CMK (cell line): ENCODE measurements around the gene CNMD.
"Not testable (repeated sequence)": the region's sequence is repeated elsewhere in the genome, so short reads cannot be mapped to it uniquely, and the experiment has no call there.

ENCODE experiments used
- DNase-seq: peaks from one replicate; pipeline ENCODE4 v3.0.0-alpha.2; 2010; ENCODE audit warnings: low read depth

CNMD gene

GRCh38 chr13:52743988-52744387 lies 4.4 kb upstream of the CNMD start:
- no peak for DNase-seq

DNA sequence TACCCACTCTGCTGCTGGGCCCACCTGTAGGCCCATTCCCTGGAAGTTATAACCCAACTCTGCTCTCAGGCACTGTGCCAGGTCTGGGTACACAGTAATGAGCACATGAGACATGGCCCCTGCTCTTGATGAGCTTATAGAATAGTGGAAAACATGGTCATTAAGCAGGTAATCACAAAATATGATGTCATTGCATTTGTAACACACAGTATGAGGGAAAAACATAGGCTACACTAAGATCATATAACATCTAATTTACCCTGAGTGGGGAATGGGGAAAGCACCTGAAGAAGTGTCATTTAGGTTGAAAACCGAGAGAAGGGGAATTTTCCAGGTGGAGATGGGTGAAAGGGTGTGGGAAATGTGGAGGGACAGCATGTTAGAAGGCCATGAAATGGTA lies 3.9 kb upstream of the CNMD start:
- no peak for DNase-seq

- no peak for DNase-seq
Measured at GRCh38 chr13:52738719-52739467, 727 bp downstream of the CNMD start.

- DNase-seq: no peak
Measured at GRCh38 chr13:52737965-52738364, 1.7 kb downstream of the CNMD start.

DNA sequence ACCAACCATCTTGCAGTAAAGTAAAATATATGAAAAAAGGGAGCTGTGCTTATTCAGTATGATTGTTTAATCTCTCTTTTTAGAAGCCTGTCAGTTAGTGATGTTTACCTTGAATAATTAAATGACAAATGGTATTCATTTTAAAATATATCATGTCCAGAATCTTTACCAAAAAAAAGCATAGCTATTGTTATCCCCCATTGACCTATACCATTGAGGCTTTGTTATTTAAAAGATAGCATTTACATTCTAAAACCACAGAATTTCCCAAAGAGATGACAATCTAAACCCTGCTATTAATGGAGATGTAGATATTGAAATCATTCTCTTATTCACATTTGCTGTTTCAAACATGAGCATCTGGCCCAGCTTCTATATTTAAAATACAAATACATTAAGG lies 2.2 kb downstream of the CNMD start:
- no peak for DNase-seq

DNA sequence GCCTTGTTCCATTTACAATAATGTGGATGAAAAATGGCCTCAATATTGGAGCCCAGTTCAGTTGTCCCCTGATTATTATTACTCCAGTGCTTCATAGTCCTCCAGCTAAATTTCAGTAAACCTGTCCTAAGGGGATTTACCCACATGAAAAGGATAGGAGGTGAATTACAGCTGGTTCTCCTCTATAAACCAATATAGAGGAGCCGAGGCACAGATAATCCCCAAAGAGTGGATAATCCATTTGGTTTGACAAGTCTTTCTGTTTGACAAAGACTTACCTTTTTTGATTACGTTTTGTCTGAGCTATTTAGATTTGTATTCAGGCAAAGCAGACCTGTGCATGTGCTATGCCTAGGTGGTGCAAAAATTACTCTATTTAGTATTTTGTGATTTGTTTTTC lies 2.7 kb downstream of the CNMD start:
- no peak for DNase-seq

DNA sequence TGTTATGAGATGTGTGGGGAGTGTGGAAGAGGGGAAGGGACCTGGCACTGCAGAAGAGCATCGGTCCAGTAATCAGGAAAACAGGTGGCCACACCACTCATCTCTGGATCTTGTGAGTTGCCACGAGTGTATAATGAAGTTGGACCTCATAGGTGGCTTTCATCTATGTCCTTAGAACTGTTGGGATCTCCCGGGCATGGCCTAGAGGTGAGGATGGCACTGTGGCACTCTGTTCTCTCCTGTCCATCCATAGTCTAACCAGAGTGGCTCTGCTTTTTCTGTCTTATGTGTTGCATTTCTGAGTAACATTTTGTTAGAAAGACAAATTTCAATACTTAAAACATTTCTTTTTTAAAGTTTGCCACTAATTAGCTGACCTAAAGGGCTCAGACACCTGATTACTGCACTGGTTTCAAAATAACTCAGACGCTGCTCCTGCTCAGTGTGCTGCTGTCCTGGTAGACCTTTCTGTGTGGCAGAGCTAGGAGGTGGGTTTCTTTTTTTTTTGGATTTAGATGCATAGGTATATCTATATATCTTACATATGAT lies 5.5 kb downstream of the CNMD start:
- no peak for DNase-seq

DNA sequence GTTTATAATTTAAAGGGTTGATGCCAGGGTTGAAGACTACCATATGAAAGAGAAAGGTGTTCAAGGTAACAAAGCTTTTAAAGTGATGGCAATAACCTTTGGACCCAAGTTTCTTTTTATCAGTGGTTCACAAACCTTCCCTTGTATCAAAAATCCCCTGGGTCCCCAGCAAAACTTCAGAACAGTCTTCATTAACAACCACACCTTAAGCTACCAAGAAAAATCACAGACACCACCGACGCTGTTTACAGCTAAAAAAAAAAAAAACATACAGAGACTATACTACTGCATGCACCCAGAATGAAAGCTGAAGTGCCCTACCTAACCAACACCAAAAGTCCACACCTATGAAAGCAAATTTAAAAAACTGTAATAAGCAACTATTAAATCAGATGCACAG lies 13.4 kb downstream of the CNMD start:
- no peak for DNase-seq

DNA sequence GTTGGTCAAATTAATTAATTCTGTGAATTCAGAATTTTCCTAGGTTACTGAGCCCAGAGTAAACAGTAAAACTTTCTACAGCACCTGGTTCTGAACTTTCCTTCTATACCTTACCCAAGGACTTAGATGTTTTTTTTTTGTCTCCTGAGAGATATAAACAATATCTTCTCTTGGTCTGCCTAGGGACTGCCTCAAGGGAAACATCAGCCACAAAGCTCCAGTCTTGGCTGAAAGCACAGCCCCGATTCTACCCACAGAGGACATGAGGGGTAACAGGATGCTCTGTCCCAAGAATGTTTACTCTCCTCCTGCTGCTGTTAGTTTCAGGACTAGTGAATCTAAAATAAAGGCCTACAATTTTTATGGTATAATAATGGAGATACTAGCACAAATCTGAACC lies 14.3 kb downstream of the CNMD start:
- DNase-seq: no peak

- no peak for DNase-seq
Measured at GRCh38 chr13:52723181-52723580, 16.4 kb downstream of the CNMD start.

DNA sequence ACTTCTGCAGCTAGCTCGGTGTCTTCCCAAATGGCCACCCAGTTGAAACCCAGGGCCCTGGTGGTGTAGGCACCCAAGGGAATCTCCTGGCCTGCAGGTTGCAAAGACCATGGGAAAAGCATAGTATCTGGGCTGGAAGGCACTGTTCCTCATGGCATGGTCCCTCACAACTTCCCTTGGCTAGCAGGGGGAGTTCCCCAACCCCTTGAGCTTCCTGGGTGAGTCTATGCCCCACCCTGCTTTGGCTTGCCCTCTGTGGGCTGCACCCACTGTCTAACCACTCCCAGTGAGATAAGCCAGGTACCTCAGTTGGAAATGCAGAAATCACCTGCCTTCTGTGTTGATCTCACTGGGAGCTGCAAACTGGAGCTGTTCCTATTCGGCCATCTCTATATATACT lies 18.3 kb downstream of the CNMD start:
- DNase-seq: not testable (repeated sequence)

GRCh38 chr13:52720904-52721303 lies 18.7 kb downstream of the CNMD start:
- peak; percentile 8 for DNase-seq

- DNase-seq: no peak
Measured at GRCh38 chr13:52713894-52714293, 25.7 kb downstream of the CNMD start.

- DNase-seq: no peak
Measured at GRCh38 chr13:52712385-52712784, 27.2 kb downstream of the CNMD start.

- DNase-seq: no peak
Measured at GRCh38 chr13:52711286-52711685, 28.3 kb downstream of the CNMD start.

GRCh38 chr13:52708266-52708665 lies 31.4 kb downstream of the CNMD start:
- DNase-seq: not testable (repeated sequence)

- DNase-seq: no peak
Measured at GRCh38 chr13:52707375-52707774, 32.2 kb downstream of the CNMD start.

DNA sequence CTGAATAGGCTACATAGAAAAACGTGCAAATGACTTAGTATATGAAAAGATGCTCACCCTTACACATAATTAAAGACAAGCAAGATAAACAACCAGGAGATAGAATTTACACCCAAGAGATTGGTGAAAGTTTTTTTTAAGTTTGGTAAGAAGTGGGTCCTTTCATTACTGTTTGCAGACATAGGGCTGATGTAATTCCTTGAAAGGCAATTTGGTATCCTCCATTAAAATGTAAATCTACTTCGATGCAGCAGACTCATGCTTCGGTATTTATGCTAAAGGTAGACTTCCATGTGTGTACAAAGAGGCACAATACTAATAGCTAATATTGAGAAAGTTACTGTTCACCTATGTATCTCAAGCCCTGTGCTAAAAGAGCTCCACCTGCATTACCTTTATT lies 33.5 kb downstream of the CNMD start:
- no peak for DNase-seq

DNA sequence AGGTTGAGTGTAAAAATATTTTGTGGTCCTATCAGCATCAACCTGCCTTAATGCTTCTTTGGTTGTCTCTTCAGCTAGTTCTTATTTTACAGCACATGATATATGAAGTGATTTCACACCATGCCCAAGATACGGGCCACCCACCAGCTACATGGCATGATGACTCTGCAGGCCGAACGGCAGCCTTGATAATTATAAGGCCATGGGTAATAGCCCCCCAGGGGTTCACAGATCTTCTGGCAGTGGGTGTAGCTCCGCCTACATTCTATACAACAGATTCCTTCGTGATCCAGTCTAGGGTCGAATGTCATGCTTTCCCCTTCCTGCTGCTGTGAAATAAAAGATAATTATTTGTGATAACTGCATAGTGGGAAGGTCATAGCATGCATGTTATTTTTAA lies 36.1 kb downstream of the CNMD start:
- no peak for DNase-seq

- no peak for DNase-seq
Measured at GRCh38 chr13:52701728-52702465, 37.7 kb downstream of the CNMD start.

DNA sequence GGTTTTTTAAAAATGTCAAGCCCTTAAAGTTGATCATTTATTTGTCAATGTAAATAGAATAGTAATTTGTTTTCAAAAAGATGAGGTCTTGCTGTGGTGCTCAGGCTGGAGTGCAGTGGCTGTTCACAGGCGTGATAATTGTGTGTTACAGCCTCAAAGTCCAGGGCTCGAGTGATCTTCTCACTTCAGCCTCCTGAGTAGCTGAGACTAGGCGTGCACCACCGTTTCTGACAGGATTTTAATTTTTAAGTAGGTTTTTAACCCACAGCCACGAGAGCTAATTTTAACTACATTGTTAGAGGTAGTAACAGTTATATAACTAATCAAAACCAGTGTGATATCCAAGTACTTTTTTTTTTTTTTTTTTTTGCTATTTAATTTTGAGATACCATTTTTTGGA lies 43.1 kb downstream of the CNMD start:
- DNase-seq: no peak

DNA sequence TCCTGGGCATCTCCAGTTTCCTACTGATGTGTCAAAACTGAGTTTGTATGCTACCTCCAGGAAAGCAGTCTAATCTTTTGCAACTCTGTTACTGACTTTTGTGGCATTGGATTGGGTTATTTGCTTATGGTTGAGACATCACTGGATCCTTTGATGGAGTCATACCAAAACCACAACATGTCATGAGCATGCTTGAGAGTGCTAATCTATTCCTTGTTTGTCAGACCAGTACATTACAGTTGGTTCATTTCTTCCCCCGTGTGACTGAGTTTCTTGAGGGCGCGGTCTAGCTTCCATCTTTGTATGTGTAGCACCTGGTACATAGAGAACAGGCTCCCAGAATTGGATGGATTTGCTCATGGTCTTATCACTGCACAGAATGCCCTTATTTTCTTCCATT lies 43.8 kb downstream of the CNMD start:
- DNase-seq: no peak

GRCh38 chr13:52686376-52686775 lies 53.2 kb downstream of the CNMD start:
- no peak for DNase-seq
